Measurements from ENCODE around the gene RASAL2. TPM values are rescaled to one million over a fixed set of nuclear protein-coding genes. Genes with fewer than 3 reads are reported as not detected.

The RASAL2 gene
- total RNA-seq, 4 donors from 2014 or later = 17.9 to 27.3 (median 23.5) TPM

DNA sequence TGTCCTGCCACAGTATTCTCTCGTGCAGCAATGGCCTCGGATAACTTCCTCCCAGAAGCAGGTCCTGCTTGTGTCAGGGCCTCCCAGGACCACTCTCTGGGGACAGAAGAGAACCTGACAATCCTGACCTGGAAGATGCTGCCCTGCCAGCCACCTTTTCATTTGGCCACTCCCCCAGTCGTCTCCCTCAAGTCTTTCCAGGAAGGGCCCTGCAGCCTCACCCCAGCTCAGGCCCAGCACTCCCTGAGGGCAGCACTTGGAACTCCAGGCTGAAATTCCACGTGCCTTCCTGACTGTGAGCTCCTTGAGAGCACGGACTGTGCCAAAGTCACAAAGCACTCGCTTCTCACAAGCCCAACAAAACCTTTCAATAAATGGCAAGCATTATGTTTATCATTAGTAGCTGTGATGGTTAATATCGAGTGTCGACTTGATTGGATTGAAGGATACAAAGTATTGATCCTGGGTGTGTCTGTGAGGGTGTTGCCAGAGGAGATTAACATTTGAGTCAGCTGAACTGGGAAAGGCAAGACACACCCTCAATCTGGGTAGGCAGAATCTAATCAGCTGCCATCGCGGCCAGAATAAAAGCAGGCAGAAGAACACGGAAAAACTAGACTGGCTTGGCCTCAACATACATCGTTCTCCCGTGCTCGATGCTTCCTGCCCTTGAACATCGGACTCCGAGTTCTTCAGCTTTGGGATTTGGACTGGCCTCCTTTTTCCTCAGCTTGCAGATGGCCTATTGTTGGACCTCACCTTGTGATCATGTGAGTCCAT lies 405.2 kb downstream of the RASAL2 start:
- Histone ChIP-seq H3K36me3 (no peaks in the 10 kb centered on the region), H3K27ac (no peak overlapping the region), H3K4me1 (no peaks in the 10 kb centered on the region), H3K9me3 (no peaks in the 10 kb centered on the region), H3K4me3 (replicated peaks in 1 of 3) (no peak overlapping the region), H3K27me3 (no peaks in the 10 kb centered on the region)
- no peak for DNase-seq
- no peak for TF ChIP-seq POLR2A (IDR thresholded peaks at IDR 0.05)
- TF ChIP-seq, protein P1, sequence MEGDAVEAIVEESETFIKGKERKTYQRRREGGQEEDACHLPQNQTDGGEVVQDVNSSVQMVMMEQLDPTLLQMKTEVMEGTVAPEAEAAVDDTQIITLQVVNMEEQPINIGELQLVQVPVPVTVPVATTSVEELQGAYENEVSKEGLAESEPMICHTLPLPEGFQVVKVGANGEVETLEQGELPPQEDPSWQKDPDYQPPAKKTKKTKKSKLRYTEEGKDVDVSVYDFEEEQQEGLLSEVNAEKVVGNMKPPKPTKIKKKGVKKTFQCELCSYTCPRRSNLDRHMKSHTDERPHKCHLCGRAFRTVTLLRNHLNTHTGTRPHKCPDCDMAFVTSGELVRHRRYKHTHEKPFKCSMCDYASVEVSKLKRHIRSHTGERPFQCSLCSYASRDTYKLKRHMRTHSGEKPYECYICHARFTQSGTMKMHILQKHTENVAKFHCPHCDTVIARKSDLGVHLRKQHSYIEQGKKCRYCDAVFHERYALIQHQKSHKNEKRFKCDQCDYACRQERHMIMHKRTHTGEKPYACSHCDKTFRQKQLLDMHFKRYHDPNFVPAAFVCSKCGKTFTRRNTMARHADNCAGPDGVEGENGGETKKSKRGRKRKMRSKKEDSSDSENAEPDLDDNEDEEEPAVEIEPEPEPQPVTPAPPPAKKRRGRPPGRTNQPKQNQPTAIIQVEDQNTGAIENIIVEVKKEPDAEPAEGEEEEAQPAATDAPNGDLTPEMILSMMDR (IDR thresholded peaks at IDR 0.05) = no peak
- WGBS, 2 donors = 86 to 91% methylated on average over 16 of the region's 16 CpGs
- intact Hi-C loops (cut with DNase I) = no loop called here

DNA sequence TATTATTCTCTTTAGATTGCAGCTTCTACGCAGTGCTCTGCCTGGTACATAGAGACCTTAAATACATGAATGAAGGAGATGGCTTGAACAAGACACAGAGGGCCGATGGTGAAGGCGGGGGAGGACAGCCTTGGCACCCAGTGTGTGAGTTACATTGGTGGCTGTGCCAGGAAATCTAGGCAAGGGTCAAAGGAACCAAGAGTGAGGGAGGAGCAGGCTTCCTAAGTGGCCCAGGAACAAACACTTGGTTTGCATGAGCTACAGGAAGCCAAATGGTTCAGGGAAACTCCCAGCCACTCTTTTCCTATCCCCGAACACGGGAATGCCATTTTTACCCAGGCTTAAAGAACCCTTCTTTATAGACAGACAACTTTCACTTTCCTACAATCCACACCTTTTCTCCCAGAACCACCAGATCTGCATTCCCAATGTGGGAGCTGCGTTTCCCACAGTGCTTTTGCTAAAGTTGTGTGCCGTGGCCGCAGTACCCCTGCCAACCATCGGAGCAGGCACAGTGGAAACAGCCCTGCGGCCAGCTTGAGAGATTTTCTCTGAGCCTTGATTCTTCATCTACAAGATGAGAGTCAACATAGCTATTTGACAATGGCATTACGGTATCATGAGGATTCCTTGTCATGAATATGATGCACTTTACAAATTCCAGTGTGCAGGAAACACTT lies 406.3 kb downstream of the RASAL2 start:
- DNase-seq = no peak
- no peak overlapping the region for H3K4me3 ChIP-seq (replicated peaks in 1 of 3)
- H3K36me3 ChIP-seq = no peaks in the 10 kb centered on the region
- no peaks in the 10 kb centered on the region for H3K27me3 ChIP-seq
- intact Hi-C loops (cut with DNase I) = loop anchor here (5.0 kb wide), 1 partner anchor 188 kb away; no protein-coding TSS in a partner anchor
- no peak overlapping the region for H3K27ac ChIP-seq
- no peaks in the 10 kb centered on the region for H3K9me3 ChIP-seq
- no peaks in the 10 kb centered on the region for H3K4me1 ChIP-seq
- WGBS, 2 donors = 83 to 84% methylated on average over 11 of the region's 11 CpGs
- TF ChIP-seq, protein P1 (IDR thresholded peaks at IDR 0.05) = peak in 1 of 6 experiments; percentile 6
- TF ChIP-seq POLR2A (IDR thresholded peaks at IDR 0.05) = no peak

DNA sequence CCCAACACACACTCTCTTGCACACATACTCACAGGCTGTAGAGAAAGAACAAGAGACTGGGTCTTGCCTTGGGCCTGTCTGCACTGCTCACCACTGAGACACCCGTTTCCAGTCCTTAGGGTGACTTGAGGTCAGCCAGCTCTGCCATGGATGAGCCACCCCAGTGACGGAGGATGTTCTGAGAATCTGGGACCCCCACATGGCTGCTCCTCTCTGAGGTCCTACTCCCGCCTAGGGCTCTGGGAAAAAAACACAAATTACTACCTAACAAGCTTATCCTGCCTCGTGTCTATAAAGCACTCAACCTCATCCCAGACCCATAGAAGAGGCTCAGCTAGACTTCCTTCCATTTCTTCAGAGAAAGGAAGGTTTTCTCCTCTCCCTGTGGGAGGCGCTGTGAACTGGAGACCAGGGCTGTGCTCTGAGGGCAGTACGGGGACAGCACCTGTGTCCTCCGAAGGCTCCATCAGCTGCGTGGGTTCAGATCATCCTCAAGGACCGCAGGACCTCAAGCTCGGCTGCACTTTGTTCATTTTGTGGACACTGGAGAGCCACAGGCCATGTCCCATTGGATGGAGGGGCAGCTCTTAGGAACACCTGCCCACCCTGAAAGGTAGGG lies 407.1 kb downstream of the RASAL2 start:
- TF ChIP-seq, protein P1 (IDR thresholded peaks at IDR 0.05) = no peak
- TF ChIP-seq POLR2A (IDR thresholded peaks at IDR 0.05) = no peak
- Histone ChIP-seq H3K27ac (no peak overlapping the region), H3K4me3 (replicated peaks in 1 of 3) (no peak overlapping the region), H3K27me3 (no peaks in the 10 kb centered on the region), H3K9me3 (no peaks in the 10 kb centered on the region), H3K4me1 (no peaks in the 10 kb centered on the region), H3K36me3 (no peaks in the 10 kb centered on the region)
- intact Hi-C loops (cut with DNase I) = loop anchor here (5.0 kb wide), 1 partner anchor 189 kb away; no protein-coding TSS in a partner anchor
- WGBS, 2 donors = 79 to 83% methylated on average over 10 of the region's 10 CpGs
- no peak for DNase-seq

DNA sequence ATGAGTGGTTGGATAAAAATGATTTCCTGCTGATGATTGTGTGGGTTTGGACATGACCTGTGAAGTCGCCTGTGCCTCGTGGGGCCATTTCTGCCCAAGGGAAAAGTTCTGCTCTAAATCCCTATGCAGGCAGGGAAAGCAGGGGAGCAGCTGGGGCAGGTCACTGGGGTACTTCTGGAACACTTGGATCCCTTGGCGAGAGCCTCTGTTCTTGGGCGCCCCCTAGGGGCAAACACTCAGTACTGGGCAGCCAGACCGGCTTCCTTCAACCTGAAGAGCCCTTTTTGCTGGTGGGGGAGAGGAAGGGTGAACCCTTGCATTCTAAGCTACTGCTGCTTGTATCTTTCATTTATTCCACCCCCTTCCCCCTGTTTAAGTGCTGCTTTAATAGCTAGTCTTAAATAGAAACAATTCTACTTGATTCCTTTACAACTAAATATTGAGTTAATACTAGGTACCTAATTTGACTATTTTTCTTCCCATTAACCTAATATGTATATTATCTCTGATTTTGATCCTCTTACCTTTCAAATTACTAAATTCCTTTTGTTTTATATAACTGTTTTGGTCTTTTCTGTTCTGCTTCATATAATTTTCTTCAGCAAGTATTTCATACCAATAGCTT lies 407.9 kb downstream of the RASAL2 start:
- no peaks in the 10 kb centered on the region for H3K27me3 ChIP-seq
- no peak for TF ChIP-seq POLR2A (IDR thresholded peaks at IDR 0.05)
- TF ChIP-seq, protein P1 (IDR thresholded peaks at IDR 0.05) = peak; percentile 58 to 89 (median 74)
- no peaks in the 10 kb centered on the region for H3K36me3 ChIP-seq
- H3K4me3 ChIP-seq (replicated peaks in 1 of 3) = no peak overlapping the region
- DNase-seq = peak; percentile 68 to 81
- no peaks in the 10 kb centered on the region for H3K4me1 ChIP-seq
- no peak overlapping the region for H3K27ac ChIP-seq
- H3K9me3 ChIP-seq = no peaks in the 10 kb centered on the region
- intact Hi-C loops (cut with DNase I) = loop anchor here (5.0 kb wide), 1 partner anchor 190 kb away; no protein-coding TSS in a partner anchor
- 13 to 23% methylated on average over 5 of the region's 5 CpGs for WGBS, 2 donors

All from thyroid gland (tissue), 4 donors.